Panc1 (cell line): ENCODE measurements around the gene CRIP3. TPM values are rescaled to one million over a fixed set of nuclear protein-coding genes. Genes with fewer than 3 reads are reported as not detected.

Experiments used
- ATAC-seq: fragments of 200-7000 bp; cut with Tn5 transposase; 2 replicates; pipeline ENCODE4 v1.9.1; 2020; ENCODE audit warnings: mild to moderate bottlenecking, moderate library complexity
- BruUV-seq: library from RNA; stranded (reverse); fragments of 400-500 nt; replicated peaks from 2 replicates; lab custom pipeline; 2021; lab: Mats Ljungman, UMichigan
- CTCF ChIA-PET: fragments of 300-600 bp; sonication (Branson Sonifier 250); formaldehyde crosslinking; loops from one replicate; lab custom pipeline; 2022; ENCODE audit warnings: antibody characterized with exemption; lab: Charles Lee
- POLR2A ChIA-PET: fragments of 300-600 bp; sonication (Branson Sonifier 250); formaldehyde crosslinking; loops from one replicate; lab custom pipeline; 2022; ENCODE audit warnings: antibody characterized with exemption; lab: Charles Lee
- DNase-seq: peaks from one replicate; pipeline ENCODE4 v3.0.0-alpha.2; 2010; ENCODE audit warnings: low read depth, low spot score
- H3K27ac ChIP-seq: 2 replicates; pipeline ENCODE4 v1.5.1; 2011; ENCODE audit warnings: mild to moderate bottlenecking, low read length, inconsistent platforms
- H3K27me3 ChIP-seq: fragments of 200-500 bp; sonication (Bioruptor generic); 2 replicates; pipeline ENCODE4 v1.6.0; 2014; ENCODE audit warnings: low read length, inconsistent platforms; ENCODE audit not compliant: control insufficient read depth, insufficient read depth
- H3K36me3 ChIP-seq: fragments of 200-500 bp; sonication (Bioruptor generic); 2 replicates; pipeline ENCODE4 v1.5.1; 2014; ENCODE audit warnings: inconsistent platforms, mild to moderate bottlenecking, low read length, moderate library complexity; ENCODE audit not compliant: control insufficient read depth, insufficient read depth
- H3K4me1 ChIP-seq: 2 replicates; pipeline ENCODE4 v1.5.1; 2011; ENCODE audit warnings: inconsistent platforms, mild to moderate bottlenecking, low read length, moderate library complexity; ENCODE audit not compliant: control insufficient read depth, insufficient read depth
- H3K4me3 ChIP-seq, 2 experiments: 2 replicates each; pipeline ENCODE4 v1.5.1; 2011 to 2012; ENCODE audit warnings: low read depth in 2 of 2, low read length in 2 of 2, mild to moderate bottlenecking in 2 of 2, inconsistent platforms in 1 of 2, moderate library complexity in 1 of 2
- H3K9me3 ChIP-seq: fragments of 200-500 bp; sonication (Bioruptor generic); 2 replicates; pipeline ENCODE4 v1.5.1; 2014; ENCODE audit warnings: low read depth, mild to moderate bottlenecking, inconsistent platforms, low read length, moderate library complexity; ENCODE audit not compliant: control insufficient read depth, insufficient read depth
- CTCF ChIP-seq: fragments of 450-650 bp; IDR thresholded peaks from 2 replicates; pipeline ENCODE4 v1.5.1; 2017; ENCODE audit warnings: mild to moderate bottlenecking
- POLR2AphosphoS5 ChIP-seq: IDR thresholded peaks from 2 replicates; pipeline ENCODE4 v1.6.1; 2012; ENCODE audit warnings: mild to moderate bottlenecking, low read depth, low read length, moderate library complexity
- REST ChIP-seq, 2 experiments: IDR thresholded peaks; 2 replicates each; pipeline ENCODE4 v1.6.1; 2011 to 2012; ENCODE audit warnings: low read depth in 2 of 2, control low read depth in 1 of 2, low read length in 1 of 2, mild to moderate bottlenecking in 1 of 2, moderate library complexity in 1 of 2; ENCODE audit not compliant: insufficient read depth in 1 of 2
- SIN3A ChIP-seq: IDR thresholded peaks from 2 replicates; pipeline ENCODE4 v1.6.1; 2012; ENCODE audit warnings: low read depth, mild to moderate bottlenecking, low read length, moderate library complexity, borderline replicate concordance; ENCODE audit not compliant: insufficient read depth
- TCF7L2 ChIP-seq: IDR thresholded peaks from 2 replicates; pipeline ENCODE4 v1.6.1; 2011; ENCODE audit warnings: mild to moderate bottlenecking, low read depth, low read length, inconsistent platforms
- in situ Hi-C: cut with HindIII; loops from 2 replicates; pipeline ENCODE4 v1.10.0; 2016; ENCODE audit warnings: low sequenced_read_pairs, low pct_unique_long_range_greater_than_20kb
- intact Hi-C: fragments of 100-400 bp; cut with micrococcal nuclease; formaldehyde crosslinking; loops from one replicate; pipeline ENCODE4 v1.10.0; 2022; ENCODE audit not compliant: unreplicated experiment
- total RNA-seq: library from RNA; stranded (reverse); gene quantifications from one replicate; pipeline ENCODE4 v1.2.1, GENCODE V29; 2021; ENCODE audit not compliant: unreplicated experiment

Gene CRIP3
- total RNA-seq, 1 experiment from 2014 or later, result 0.64 TPM

- Histone ChIP-seq H3K27me3 (0 out of 2 replicates have a peak, but pooled peaks cover 2% of the 10 kb centered on the region), H3K36me3 (no peaks in the 10 kb centered on the region), H3K4me3 (no peak overlapping the region), H3K9me3 (no peaks in the 10 kb centered on the region), H3K27ac (no peak overlapping the region), H3K4me1 (peaks cover 9% of the 10 kb centered on the region)
- intact Hi-C loops, result no loop called here
- in situ Hi-C loops, result no loop called here
- ChIA-PET CTCF (no interaction called here), POLR2A (no interaction called here)
- BruUV-seq, result no TSS peak
- ATAC-seq (no peak), DNase-seq (no peak)
- TF ChIP-seq SIN3A (no peak), REST (IDR thresholded peaks at IDR 0.05; ENCODE audit: insufficient read depth in 1 of 2, low read depth in 2 of 2, low read length in 1 of 2) (no peak), POLR2AphosphoS5 (no peak), TCF7L2 (no peak)
Measured at GRCh38 chr6:43271103-43271815, 37.4 kb downstream of the CRIP3 start.

- peaks cover 9% of the 10 kb centered on the region for H3K4me1 ChIP-seq
- peak overlapping the region; percentile 20 to 41 for H3K4me3 ChIP-seq
- H3K27me3 ChIP-seq, result no peaks in the 10 kb centered on the region
- ChIA-PET CTCF (no interaction called here), POLR2A (interaction anchor here (0.6 kb wide), 1 partner anchor 551 kb away, joined by 5 read pairs; no protein-coding TSS in a partner anchor)
- H3K27ac ChIP-seq, result no peak overlapping the region
- TF ChIP-seq CTCF (no peak), SIN3A (no peak), REST (IDR thresholded peaks at IDR 0.05; ENCODE audit: insufficient read depth in 1 of 2, low read depth in 2 of 2, low read length in 1 of 2) (no peak), POLR2AphosphoS5 (no peak), TCF7L2 (no peak)
- intact Hi-C loops (no loop called here), in situ Hi-C loops (no loop called here)
- DNase-seq (no peak), ATAC-seq (peak; percentile 43)
- no TSS peak for BruUV-seq
- H3K36me3 ChIP-seq, result no peaks in the 10 kb centered on the region
- no peaks in the 10 kb centered on the region for H3K9me3 ChIP-seq
Measured at GRCh38 chr6:43269273-43270007, 39.2 kb downstream of the CRIP3 start.
